ENCODE results near the gene POLE4.

The POLE4 gene, protein sequence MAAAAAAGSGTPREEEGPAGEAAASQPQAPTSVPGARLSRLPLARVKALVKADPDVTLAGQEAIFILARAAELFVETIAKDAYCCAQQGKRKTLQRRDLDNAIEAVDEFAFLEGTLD

DNA sequence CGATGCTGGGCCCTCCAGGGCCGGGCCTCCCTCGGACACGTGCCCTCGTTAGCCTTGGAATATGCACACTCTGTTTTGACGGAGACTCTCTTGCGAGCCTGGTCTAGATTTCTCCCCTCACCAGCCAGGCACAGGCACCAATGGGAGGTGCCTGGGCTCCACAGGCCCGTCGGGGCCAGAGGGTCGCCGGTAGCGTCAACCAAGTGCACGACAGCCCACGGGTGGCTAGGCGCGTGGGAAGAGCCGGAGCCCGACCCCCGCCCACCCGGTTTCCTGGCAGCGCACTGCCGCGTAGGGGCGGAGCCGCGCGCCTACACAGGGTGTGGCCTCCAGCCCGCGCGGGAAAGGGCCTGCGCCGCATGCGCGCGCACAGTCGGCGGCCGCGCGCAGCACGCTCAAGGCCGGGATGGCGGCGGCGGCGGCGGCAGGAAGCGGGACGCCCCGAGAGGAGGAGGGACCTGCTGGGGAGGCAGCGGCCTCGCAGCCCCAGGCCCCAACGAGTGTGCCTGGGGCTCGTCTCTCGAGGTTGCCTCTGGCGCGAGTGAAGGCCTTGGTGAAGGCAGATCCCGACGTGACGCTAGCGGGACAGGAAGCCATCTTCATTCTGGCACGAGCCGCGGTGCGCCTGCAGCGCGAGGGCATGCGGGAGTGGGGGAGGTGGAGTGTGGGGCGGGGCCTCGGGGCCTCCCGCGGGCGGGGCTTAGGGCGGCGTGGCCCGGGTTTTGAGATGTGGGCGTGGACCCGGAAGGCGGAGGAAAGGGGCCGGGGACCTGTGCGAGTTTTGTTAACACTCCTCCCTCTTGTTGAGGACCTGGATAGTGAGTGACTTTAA, at the start of gene POLE4:
Gene POLE4 (plus strand): TSS at position 370 of the 832 bp plus-strand sequence. CDS start 37 bp downstream, at position 407.
- H3K27me3 ChIP-seq (ENCODE audit: control insufficient read depth, insufficient read depth, low read length) = peaks cover 11% of the 10 kb centered on the region
- no peak within 1 kb of the TSS for H3K27ac ChIP-seq (ENCODE audit: low read length)
- H3K9ac ChIP-seq (ENCODE audit: low read length) = peak within 1 kb of the TSS; percentile 72
- H3K9me3 ChIP-seq (ENCODE audit: control insufficient read depth, low read depth, low read length) = peaks cover 4% of the 10 kb centered on the region
- H3K4me1 ChIP-seq (ENCODE audit: control insufficient read depth, low read depth, low read length) = no peaks in the 10 kb centered on the region
- H3K4me3 ChIP-seq (ENCODE audit: low read length) = peak within 1 kb of the TSS; percentile 57
- no peaks in the 10 kb centered on the region for H3K36me3 ChIP-seq (ENCODE audit: control insufficient read depth, low read depth, low read length)

DNA sequence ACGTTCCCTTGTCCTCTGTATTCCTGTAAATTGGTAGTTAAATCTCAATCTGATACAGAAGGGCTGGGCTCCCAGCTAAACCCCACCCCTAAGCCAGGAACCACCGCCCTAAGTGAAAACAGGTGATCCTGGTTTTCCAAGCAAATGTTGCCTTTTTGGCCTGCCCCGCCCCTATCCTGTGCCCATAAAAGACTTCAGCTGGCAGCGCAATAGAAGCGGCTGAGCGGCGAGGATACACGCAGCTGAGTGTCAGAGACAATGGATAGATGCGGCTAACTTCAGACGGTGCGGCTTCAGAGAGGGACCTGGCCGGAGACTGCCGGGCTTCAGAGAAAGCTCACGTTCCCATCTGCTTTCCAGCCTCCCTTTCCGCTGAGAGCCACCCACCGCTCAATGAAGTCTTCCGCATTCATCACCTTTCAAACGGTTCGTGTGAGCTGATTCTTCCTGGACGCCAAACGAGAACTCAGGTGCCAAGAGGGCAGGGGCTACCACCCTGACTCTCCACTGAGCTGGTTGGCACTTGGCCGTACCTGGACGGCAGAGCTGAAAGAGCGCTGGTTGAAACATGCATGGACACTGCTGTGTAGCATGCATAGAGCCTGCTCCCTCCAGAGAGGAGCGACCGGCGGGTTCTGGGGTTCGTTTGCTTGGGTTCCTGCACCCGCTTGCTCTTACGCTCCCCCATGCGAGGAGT, 49.5 kb upstream of the POLE4 start:
- no peak overlapping the region for H3K27ac ChIP-seq (ENCODE audit: low read length)
- peaks cover 5% of the 10 kb centered on the region for H3K4me1 ChIP-seq (ENCODE audit: control insufficient read depth, low read depth, low read length)
- H3K9me3 ChIP-seq (ENCODE audit: control insufficient read depth, low read depth, low read length) = no peaks in the 10 kb centered on the region
- H3K36me3 ChIP-seq (ENCODE audit: control insufficient read depth, low read depth, low read length) = no peaks in the 10 kb centered on the region
- no peak overlapping the region for H3K9ac ChIP-seq (ENCODE audit: low read length)
- peak overlapping the region; percentile 43 for H3K4me3 ChIP-seq (ENCODE audit: low read length)
- H3K27me3 ChIP-seq (ENCODE audit: control insufficient read depth, insufficient read depth, low read length) = peaks cover 15% of the 10 kb centered on the region

DNA sequence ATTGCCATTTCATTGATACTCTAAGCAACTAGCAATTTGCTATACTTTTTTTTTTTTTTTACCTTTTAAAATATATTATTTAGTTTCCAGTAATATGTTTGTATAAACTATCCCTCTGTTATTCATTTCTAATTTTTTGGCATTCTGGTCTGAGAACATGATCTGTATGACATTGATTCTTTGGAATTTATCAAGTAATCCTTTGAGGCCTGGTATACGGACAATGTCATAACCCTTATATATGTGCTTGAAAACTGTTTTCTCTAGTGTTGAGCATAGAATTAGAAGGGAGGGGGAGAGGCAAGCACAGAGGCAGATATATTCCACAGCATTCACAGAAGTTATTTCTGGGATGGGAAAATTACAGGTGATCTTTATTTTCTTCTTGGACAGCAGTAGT, 48.2 kb upstream of the POLE4 start:
- H3K27me3 ChIP-seq (ENCODE audit: control insufficient read depth, insufficient read depth, low read length) = peaks cover 15% of the 10 kb centered on the region

DNA sequence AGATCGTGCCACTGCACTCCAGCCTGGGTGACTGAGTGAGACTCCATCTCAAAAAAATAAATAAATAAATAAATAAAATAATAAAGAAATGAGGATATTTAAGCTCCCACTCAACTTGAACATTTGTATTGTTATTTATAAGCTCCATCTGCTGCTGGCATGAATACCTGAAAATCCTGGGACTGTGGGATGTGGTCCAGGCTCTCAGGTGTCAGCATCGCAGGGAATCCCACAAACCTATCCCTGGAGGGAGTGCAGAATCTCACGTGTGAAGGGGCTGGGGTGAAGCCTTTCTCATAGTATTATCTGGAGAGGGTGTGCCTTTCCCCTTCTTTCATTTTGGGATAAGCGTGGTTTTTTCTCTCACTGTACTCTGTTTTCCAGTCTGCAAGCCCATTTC, 47.4 kb upstream of the POLE4 start:
- H3K27ac ChIP-seq (ENCODE audit: low read length) = no peak overlapping the region
- H3K9me3 ChIP-seq (ENCODE audit: control insufficient read depth, low read depth, low read length) = no peaks in the 10 kb centered on the region
- H3K36me3 ChIP-seq (ENCODE audit: control insufficient read depth, low read depth, low read length) = no peaks in the 10 kb centered on the region
- no peak overlapping the region for H3K4me3 ChIP-seq (ENCODE audit: low read length)
- H3K9ac ChIP-seq (ENCODE audit: low read length) = no peak overlapping the region
- H3K27me3 ChIP-seq (ENCODE audit: control insufficient read depth, insufficient read depth, low read length) = peaks cover 15% of the 10 kb centered on the region
- H3K4me1 ChIP-seq (ENCODE audit: control insufficient read depth, low read depth, low read length) = peaks cover 5% of the 10 kb centered on the region

More for the DNA sequence above, 48.2 kb upstream of the POLE4 start:
- no peak overlapping the region for H3K27ac ChIP-seq (ENCODE audit: low read length)
- H3K4me1 ChIP-seq (ENCODE audit: control insufficient read depth, low read depth, low read length) = peaks cover 5% of the 10 kb centered on the region
- no peaks in the 10 kb centered on the region for H3K9me3 ChIP-seq (ENCODE audit: control insufficient read depth, low read depth, low read length)
- H3K36me3 ChIP-seq (ENCODE audit: control insufficient read depth, low read depth, low read length) = no peaks in the 10 kb centered on the region
- no peak overlapping the region for H3K4me3 ChIP-seq (ENCODE audit: low read length)
- H3K9ac ChIP-seq (ENCODE audit: low read length) = no peak overlapping the region

DNA sequence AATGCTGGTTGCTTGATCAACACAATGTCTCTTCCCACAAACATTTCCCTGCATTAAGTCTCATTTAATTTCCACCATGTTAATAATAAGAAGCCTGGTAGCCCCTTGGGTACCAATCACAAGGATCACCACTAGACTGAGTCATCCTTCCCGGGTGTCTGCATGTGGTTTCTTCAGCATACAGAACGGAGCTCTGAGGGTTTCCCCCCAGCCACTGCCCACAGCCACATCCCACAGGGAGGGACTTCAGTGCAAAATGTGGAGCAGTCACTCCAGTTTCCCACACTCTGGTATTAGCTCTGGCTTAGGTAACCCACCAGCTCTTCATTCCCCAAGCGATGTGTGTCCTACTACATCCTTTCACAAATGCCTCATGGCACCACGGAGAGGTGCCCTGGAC, 42.7 kb upstream of the POLE4 start:
- no peak overlapping the region for H3K27ac ChIP-seq (ENCODE audit: low read length)
- no peaks in the 10 kb centered on the region for H3K27me3 ChIP-seq (ENCODE audit: control insufficient read depth, insufficient read depth, low read length)
- H3K4me3 ChIP-seq (ENCODE audit: low read length) = no peak overlapping the region
- H3K36me3 ChIP-seq (ENCODE audit: control insufficient read depth, low read depth, low read length) = no peaks in the 10 kb centered on the region
- no peaks in the 10 kb centered on the region for H3K4me1 ChIP-seq (ENCODE audit: control insufficient read depth, low read depth, low read length)
- no peak overlapping the region for H3K9ac ChIP-seq (ENCODE audit: low read length)
- no peaks in the 10 kb centered on the region for H3K9me3 ChIP-seq (ENCODE audit: control insufficient read depth, low read depth, low read length)

DNA sequence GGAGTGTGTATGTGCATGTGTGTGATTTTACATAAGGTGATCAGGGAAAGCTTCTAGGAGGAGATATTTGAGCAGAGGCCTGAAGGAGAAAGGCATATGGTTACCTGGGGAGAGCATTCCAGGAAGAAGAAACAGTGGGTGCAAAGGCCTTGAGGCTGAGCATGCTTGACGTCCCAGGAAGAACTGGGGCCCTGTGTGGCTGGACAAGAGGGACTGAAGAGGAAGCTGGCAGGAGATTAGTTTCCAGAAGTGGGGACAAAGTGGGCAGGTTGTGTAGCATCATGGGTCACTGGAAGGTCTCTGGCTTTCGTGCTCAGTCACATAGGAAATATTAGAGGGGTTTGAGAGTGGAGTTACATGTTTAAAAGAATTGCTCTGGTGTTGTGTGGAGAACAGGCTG, 42.0 kb upstream of the POLE4 start:
- Histone ChIP-seq H3K9ac (ENCODE audit: low read length) (no peak overlapping the region), H3K36me3 (ENCODE audit: control insufficient read depth, low read depth, low read length) (no peaks in the 10 kb centered on the region), H3K27me3 (ENCODE audit: control insufficient read depth, insufficient read depth, low read length) (no peaks in the 10 kb centered on the region), H3K4me1 (ENCODE audit: control insufficient read depth, low read depth, low read length) (no peaks in the 10 kb centered on the region), H3K27ac (ENCODE audit: low read length) (no peak overlapping the region), H3K9me3 (ENCODE audit: control insufficient read depth, low read depth, low read length) (no peaks in the 10 kb centered on the region), H3K4me3 (ENCODE audit: low read length) (no peak overlapping the region)

DNA sequence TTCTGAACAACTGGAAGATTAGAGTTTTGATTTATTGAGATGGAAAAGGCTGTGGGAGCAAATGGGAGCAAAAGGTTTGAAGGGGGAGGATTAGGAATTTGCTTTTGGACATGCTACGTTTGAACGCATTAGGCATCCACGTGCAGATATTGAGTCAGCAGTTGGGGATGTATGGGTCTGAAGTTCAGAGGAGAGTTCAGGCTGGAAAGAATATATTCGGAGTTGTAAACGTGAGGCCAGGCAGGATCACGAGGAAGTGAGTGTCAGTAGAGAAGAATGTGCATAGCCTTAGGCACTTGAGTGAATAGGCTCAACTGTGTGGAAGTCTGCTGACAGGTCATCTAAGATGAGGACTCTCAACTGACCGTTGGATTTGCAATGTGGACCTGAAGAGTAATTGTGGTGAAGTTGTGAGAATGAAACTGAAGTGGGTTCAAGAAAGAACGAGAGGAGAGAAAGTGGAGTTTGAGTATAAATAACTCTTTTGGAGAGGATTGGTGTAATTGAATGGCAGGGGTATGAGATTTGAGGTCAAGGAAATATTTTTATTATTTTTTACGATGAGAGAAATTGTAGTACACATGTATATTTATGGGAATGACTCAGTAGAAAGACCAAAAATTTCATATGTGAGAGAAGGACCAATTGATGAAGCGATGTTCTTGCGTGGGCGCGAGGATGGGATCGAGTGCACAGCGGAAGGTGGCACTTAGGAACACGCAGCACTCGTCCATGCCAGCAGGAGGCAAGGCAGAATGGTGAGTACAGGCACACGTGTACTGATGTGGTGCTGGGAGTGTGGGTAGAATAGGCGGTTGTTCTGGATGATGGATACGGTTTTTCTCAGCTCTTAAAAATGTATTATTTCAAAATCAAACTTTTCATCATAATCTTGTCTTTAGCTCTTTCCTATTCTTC, 40.5 kb upstream of the POLE4 start:
- no peak overlapping the region for H3K4me3 ChIP-seq (ENCODE audit: low read length)
- no peaks in the 10 kb centered on the region for H3K36me3 ChIP-seq (ENCODE audit: control insufficient read depth, low read depth, low read length)
- no peak overlapping the region for H3K9ac ChIP-seq (ENCODE audit: low read length)
- H3K4me1 ChIP-seq (ENCODE audit: control insufficient read depth, low read depth, low read length) = no peaks in the 10 kb centered on the region
- no peaks in the 10 kb centered on the region for H3K9me3 ChIP-seq (ENCODE audit: control insufficient read depth, low read depth, low read length)
- no peaks in the 10 kb centered on the region for H3K27me3 ChIP-seq (ENCODE audit: control insufficient read depth, insufficient read depth, low read length)
- H3K27ac ChIP-seq (ENCODE audit: low read length) = no peak overlapping the region

DNA sequence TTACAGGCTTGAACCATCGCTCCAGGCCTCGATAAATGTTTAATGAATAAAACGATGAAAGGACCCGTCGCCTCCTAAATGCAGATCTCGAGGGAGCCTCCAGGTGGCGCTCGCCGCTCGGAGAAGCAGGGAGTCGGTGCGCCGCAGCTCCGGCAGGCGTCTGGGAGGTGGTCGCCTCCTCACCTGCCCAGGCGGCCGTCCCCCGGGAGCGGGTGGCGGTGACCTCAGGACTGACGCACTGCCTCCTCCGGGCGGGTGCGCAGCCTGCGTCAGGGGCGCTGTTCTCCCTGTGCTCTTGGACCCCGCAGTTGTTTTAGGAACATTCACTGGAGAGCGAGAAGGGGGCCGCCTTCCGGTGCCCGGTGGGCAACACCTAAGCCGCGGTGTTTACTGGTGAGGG, 38.6 kb upstream of the POLE4 start:
- Histone ChIP-seq H3K27ac (ENCODE audit: low read length) (no peak overlapping the region), H3K36me3 (ENCODE audit: control insufficient read depth, low read depth, low read length) (no peaks in the 10 kb centered on the region), H3K4me1 (ENCODE audit: control insufficient read depth, low read depth, low read length) (no peaks in the 10 kb centered on the region), H3K9ac (ENCODE audit: low read length) (no peak overlapping the region), H3K27me3 (ENCODE audit: control insufficient read depth, insufficient read depth, low read length) (no peaks in the 10 kb centered on the region), H3K9me3 (ENCODE audit: control insufficient read depth, low read depth, low read length) (no peaks in the 10 kb centered on the region), H3K4me3 (ENCODE audit: low read length) (peak overlapping the region; percentile 55)

DNA sequence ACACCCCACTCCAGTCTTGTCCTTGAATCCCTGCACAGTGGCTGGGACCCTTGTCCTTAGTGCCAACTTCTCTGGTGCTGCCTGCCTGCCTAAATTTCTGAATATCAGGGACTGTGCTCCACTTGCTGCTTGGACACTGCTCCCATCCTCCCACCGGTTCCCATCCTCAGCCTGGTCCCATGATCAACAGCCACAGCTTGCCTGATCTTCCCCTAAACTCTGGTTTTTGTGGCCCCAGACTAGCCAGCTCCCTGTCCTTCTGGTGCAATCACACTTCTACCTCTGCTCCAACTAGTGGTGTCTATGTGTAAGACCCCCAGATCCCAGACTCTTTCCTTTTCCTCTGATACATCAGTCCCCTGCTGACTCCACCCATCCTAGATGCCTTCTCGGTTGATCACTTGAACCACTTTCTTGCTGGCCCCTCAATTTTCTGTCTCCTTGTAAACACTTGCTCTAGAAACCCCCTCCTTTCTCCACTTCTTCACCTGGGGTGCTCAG, 37.2 kb upstream of the POLE4 start:
- Histone ChIP-seq H3K4me3 (ENCODE audit: low read length) (no peak overlapping the region), H3K9me3 (ENCODE audit: control insufficient read depth, low read depth, low read length) (no peaks in the 10 kb centered on the region), H3K27me3 (ENCODE audit: control insufficient read depth, insufficient read depth, low read length) (no peaks in the 10 kb centered on the region), H3K4me1 (ENCODE audit: control insufficient read depth, low read depth, low read length) (no peaks in the 10 kb centered on the region), H3K9ac (ENCODE audit: low read length) (no peak overlapping the region), H3K36me3 (ENCODE audit: control insufficient read depth, low read depth, low read length) (no peaks in the 10 kb centered on the region), H3K27ac (ENCODE audit: low read length) (no peak overlapping the region)

DNA sequence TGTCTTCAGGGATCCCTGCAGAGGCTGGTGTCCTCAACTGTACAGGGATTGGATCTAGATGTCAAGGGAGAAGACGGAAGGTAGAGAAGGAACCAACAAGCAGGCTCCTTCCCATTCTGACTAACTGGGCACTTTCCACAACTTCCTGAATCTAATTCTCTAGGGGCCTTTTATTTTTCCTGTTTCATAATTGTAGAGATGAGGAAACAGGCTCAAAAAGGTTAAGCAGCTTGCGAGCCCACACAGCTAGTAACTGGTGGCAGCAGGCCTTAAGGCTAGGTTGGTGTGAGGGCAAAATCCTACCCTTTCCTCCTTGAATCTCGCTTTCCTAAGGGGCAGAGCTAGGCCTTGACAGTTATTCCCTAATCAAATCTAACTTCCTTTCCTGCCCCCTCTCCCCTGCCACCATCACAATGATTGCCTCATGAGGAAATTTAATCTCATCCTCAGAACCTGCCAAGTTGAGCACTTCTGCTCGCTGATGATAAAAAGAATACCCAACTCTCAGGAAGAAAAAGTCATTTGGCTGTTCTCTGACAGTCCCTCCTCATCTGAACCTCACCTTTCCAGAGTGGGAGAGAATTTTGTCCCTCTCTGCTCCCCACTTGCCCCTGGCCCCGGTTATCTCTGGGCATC, 35.7 kb upstream of the POLE4 start:
- Histone ChIP-seq H3K9me3 (ENCODE audit: control insufficient read depth, low read depth, low read length) (no peaks in the 10 kb centered on the region), H3K9ac (ENCODE audit: low read length) (no peak overlapping the region), H3K4me3 (ENCODE audit: low read length) (no peak overlapping the region), H3K27me3 (ENCODE audit: control insufficient read depth, insufficient read depth, low read length) (no peaks in the 10 kb centered on the region), H3K27ac (ENCODE audit: low read length) (no peak overlapping the region), H3K4me1 (ENCODE audit: control insufficient read depth, low read depth, low read length) (no peaks in the 10 kb centered on the region), H3K36me3 (ENCODE audit: control insufficient read depth, low read depth, low read length) (no peaks in the 10 kb centered on the region)

Measured in iPS-18a (cell line).